Tibial artery (tissue), 4 donors: Measurements from ENCODE around the gene IGSF21.

Experiments
- DNase-seq, 2 donors: peaks; one replicate each; pipeline ENCODE4 v3.0.0-alpha.2; 2019
- H3K27ac ChIP-seq, 2 donors: fragments of 200-600 bp; sonication (generic) in 1 of 2; 1 replicate in 1 of 2; 2 replicates in 1 of 2; pipeline ENCODE4 v1.5.1; 2018 to 2019; ENCODE audit warnings: mild to moderate bottlenecking in 1 of 2
- H3K27me3 ChIP-seq, 2 donors: fragments of 200-600 bp; sonication (generic) in 1 of 2; one replicate each; pipeline versions ENCODE4 v1.5.1 to v1.6.0; 2016 to 2019
- H3K36me3 ChIP-seq, 3 donors: fragments of 200-600 bp; sonication (generic) in 2 of 3; one replicate each; pipeline ENCODE4 v1.5.1; 2016 to 2019; ENCODE audit warnings: mild to moderate bottlenecking in 2 of 3
- H3K4me1 ChIP-seq, 4 donors: fragments of 200-600 bp; sonication (generic) in 2 of 4; 1 replicate in 3 of 4; 2 replicates in 1 of 4; pipeline ENCODE4 v1.5.1; 2016 to 2019
- H3K4me3 ChIP-seq, 2 donors: fragments of 200-600 bp; sonication (generic) in 1 of 2; 1 replicate in 1 of 2; 2 replicates in 1 of 2; pipeline ENCODE4 v1.5.1; 2018 to 2019; ENCODE audit warnings: mild to moderate bottlenecking in 2 of 2
- H3K9me3 ChIP-seq, 3 donors: fragments of 200-600 bp; sonication (generic) in 1 of 3; one replicate each; pipeline ENCODE4 v1.5.1; 2016 to 2019
- CTCF ChIP-seq, 2 experiments: fragments of 200-600 bp in 1 of 2; fragments of 450-650 bp in 1 of 2; IDR thresholded peaks; one replicate each; pipeline ENCODE4 v1.5.1; 2017 to 2019; ENCODE audit warnings: antibody characterized with exemption in 2 of 2, mild to moderate bottlenecking in 1 of 2, moderate library complexity in 1 of 2
- intact Hi-C: fragments of 100-400 bp; cut with DNase I; formaldehyde crosslinking; loops from one replicate; pipeline ENCODE4 v1.15.0; 2023; ENCODE audit warnings: low total_unique reads

IGSF21 gene

DNA sequence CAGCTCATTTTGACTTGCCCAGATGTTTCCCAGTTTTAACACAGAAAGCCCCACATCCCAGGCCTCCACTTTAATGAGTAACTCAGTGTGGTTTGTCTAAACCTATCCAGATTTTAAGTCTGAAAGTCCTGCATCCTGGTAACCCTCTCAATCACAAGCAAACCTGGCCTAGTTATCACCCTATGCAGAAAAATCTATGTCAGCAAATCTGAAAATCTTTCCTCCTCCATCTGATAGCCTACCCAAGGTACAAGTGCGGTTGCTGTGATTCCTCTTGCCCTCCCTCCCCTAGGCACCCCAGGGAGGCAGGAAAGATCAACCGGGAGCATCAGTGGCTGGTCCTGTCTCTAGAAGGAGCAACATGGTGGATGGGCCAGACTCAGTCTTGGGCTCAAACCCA lies 163.7 kb downstream of the IGSF21 start:
- intact Hi-C loops = no loop called here
- peaks cover 0 to 52% of the 10 kb centered on the region in 2 donors for H3K27me3 ChIP-seq
- TF ChIP-seq CTCF (IDR thresholded peaks at IDR 0.05) = no peak

DNA sequence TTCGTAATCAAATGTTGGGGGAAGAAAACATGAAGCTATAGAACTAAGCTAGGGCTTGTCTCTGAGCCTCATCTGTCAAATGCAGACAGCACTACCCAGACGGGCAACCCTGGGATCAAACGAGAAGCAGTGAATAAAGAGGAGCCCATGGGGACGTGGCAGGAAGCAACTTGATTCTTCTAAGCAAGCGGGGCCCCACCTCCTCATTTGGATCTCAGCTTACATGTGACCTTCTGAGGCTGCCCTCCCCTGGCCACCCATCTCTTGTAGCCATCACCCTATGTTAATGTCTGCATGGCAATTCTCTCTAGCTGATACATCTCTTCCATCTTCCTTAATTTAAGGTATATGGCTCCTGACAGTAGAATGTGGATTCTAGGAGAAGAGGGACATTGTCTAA lies 171.3 kb downstream of the IGSF21 start:
- no peak for TF ChIP-seq CTCF (IDR thresholded peaks at IDR 0.05)
- no peak for DNase-seq
- intact Hi-C loops = no loop called here
- H3K4me3 ChIP-seq = no peak overlapping the region
- H3K4me1 ChIP-seq = no peaks in the 10 kb centered on the region
- no peaks in the 10 kb centered on the region for H3K9me3 ChIP-seq
- no peak overlapping the region for H3K27ac ChIP-seq
- peaks cover 0 to 70% of the 10 kb centered on the region in 2 donors for H3K27me3 ChIP-seq
- H3K36me3 ChIP-seq = no peaks in the 10 kb centered on the region

More for the DNA sequence above, 163.7 kb downstream of the IGSF21 start:
- H3K9me3 ChIP-seq = peaks cover 0 to 5% (median 0%) of the 10 kb centered on the region in 3 donors
- H3K36me3 ChIP-seq = no peaks in the 10 kb centered on the region
- no peak overlapping the region for H3K27ac ChIP-seq
- H3K4me3 ChIP-seq = no peak overlapping the region
- no peak for DNase-seq
- no peaks in the 10 kb centered on the region for H3K4me1 ChIP-seq

GRCh38 chr1:18279351-18280074 lies 171.9 kb downstream of the IGSF21 start:
- no peak for TF ChIP-seq CTCF (IDR thresholded peaks at IDR 0.05)
- Histone ChIP-seq H3K4me1 (no peaks in the 10 kb centered on the region), H3K36me3 (no peaks in the 10 kb centered on the region), H3K27me3 (peaks cover 0 to 75% of the 10 kb centered on the region in 2 donors), H3K27ac (no peak overlapping the region), H3K9me3 (no peaks in the 10 kb centered on the region), H3K4me3 (no peak overlapping the region)
- intact Hi-C loops = no loop called here
- DNase-seq = no peak

DNA sequence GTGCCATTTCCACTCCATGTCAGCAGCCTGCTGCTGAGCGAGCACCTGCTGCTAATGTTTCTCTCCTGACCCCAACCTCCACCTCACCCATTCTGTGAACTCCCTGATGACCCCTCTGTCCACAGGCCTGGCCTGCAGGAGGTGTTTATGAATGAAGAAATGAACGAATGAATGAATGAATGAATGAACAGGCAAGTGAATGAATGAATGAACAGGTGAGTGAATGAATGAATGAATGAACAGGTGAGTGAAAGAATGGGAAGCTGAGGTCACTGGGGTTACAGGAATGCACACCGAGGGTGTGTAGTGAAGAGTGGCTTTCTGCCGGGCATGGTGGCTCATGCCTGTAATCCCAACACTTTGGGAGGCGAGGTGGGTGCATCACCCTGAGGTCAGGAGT lies 173.4 kb downstream of the IGSF21 start:
- intact Hi-C loops = no loop called here
- Histone ChIP-seq H3K27me3 (peaks cover 0 to 82% of the 10 kb centered on the region in 2 donors), H3K36me3 (no peaks in the 10 kb centered on the region), H3K4me1 (no peaks in the 10 kb centered on the region), H3K4me3 (no peak overlapping the region), H3K9me3 (no peaks in the 10 kb centered on the region), H3K27ac (no peak overlapping the region)
- TF ChIP-seq CTCF (IDR thresholded peaks at IDR 0.05) = no peak
- DNase-seq = no peak

DNA sequence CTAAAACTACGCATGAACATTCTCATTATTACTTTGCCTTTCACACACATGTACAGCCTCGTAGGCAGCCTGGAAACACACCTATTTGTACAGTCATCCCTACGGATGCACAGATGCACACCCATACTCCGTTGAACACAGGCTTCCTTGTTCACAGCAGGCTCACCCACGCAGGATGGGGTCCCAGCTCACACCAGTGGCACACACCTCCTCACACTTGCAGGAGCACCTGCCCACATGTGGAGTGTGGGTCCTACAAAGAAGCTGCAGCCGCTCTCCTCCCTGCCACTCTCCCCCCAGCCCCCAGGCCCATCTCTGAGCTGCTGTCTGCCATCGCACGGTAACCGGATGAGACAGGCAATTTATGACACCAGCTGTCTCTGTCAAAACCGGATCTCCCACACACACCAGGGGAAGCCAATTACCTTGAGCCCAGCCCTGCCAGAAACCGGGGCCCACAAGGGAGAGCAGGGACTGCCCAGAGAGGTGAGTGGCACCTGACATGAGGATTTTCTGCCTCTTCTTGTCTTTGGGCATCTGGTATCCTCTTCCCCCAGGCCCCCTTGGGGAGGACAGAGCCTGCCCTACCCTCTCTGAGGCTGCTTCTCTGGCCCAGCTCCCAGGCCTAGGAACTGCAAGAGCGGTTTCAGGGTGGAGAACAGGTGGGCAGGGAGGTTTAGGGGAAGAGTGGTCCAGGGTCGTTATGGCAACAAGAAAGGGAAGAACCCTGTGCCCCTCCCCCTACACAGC lies 175.4 kb downstream of the IGSF21 start:
- no peak overlapping the region for H3K27ac ChIP-seq

More for the DNA sequence above, 175.4 kb downstream of the IGSF21 start:
- H3K36me3 ChIP-seq = no peaks in the 10 kb centered on the region
- TF ChIP-seq CTCF (IDR thresholded peaks at IDR 0.05) = no peak
- H3K4me3 ChIP-seq = no peak overlapping the region
- DNase-seq = no peak
- peaks cover 0 to 77% of the 10 kb centered on the region in 2 donors for H3K27me3 ChIP-seq
- intact Hi-C loops = no loop called here
- H3K4me1 ChIP-seq = no peaks in the 10 kb centered on the region
- no peaks in the 10 kb centered on the region for H3K9me3 ChIP-seq
